AG04450 (cell line): ENCODE measurements around the gene HOPX. TPM values are rescaled to one million over a fixed set of nuclear protein-coding genes. Genes with fewer than 3 reads are reported as not detected.
"Not testable (repeated sequence)": the region's sequence is repeated elsewhere in the genome, so short reads cannot be mapped to it uniquely, and the experiment has no call there.

Source experiments
- CTCF ChIA-PET: fragments of 300-600, 350-600 bp; formaldehyde crosslinking; extraction: SDS; loops from one replicate; lab custom pipeline; 2022; ENCODE audit warnings: antibody characterized with exemption, inconsistent platforms; lab: Charles Lee
- POLR2A ChIA-PET: fragments of 350-600 bp; formaldehyde crosslinking; extraction: SDS; loops from one replicate; lab custom pipeline; 2021; ENCODE audit warnings: antibody characterized with exemption, inconsistent platforms; lab: Yijun Ruan, JAX
- DNase-seq: peaks from one replicate; pipeline ENCODE4 v3.0.0-alpha.2; 2011; ENCODE audit warnings: low read depth, low spot score
- H3K27ac ChIP-seq: one replicate; pipeline ENCODE4 v1.5.1; 2012; ENCODE audit warnings: low read depth, low read length, control low read depth
- H3K27me3 ChIP-seq: one replicate; pipeline ENCODE4 v1.6.0; 2012; ENCODE audit warnings: low read length; ENCODE audit not compliant: control insufficient read depth, insufficient read depth
- H3K4me3 ChIP-seq: 2 replicates; pipeline ENCODE4 v1.5.1; 2011; ENCODE audit warnings: mild to moderate bottlenecking, low read depth, low read length, control low read depth
- H3K9me3 ChIP-seq: 2 replicates; pipeline ENCODE4 v1.5.1; 2012; ENCODE audit warnings: low read length; ENCODE audit not compliant: control insufficient read depth, insufficient read depth
- polyA plus RNA-seq: library from polyadenylated mRNA; depleted of rRNA; stranded (reverse); fragments of >200 nt; gene quantifications from 2 replicates; pipeline ENCODE4 v1.2.3, GENCODE V29; 2011
- TF ChIP-seq, protein P1 (sequence below): IDR thresholded peaks from 2 replicates; pipeline ENCODE4 v1.5.1; 2011; ENCODE audit warnings: low read depth, low read length, control low read depth, inconsistent platforms

The HOPX gene
- polyA plus RNA-seq, 1 experiment, result 2.9 TPM

DNA sequence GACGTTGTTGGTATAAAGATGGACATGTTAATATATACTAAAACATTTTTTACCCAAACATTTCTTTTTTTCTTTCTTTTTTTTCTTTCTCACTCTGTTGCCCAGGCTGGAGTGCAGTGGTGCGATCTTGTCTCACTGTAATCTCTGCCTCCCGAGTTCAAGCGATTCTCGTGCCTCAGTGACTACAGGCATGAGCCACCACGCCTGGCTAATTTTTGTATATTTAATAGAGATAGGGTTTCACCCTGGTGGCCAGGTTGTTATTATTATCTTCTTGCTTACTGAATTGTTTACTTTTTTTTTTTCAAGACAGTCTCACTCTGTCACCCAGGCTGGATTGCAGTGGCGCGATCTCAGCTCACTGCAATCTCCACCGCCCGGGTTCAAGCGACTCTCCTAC is 68.8 kb downstream of the HOPX start:
- ChIA-PET POLR2A (no interaction called here), CTCF (no interaction called here)
- DNase-seq, result no peak
- Histone ChIP-seq H3K27ac (no peak overlapping the region), H3K4me3 (no peak overlapping the region), H3K27me3 (peaks cover 4% of the 10 kb centered on the region), H3K9me3 (no peaks in the 10 kb centered on the region; the same call in 1 of the 2 replicates)
- TF ChIP-seq, protein P1, sequence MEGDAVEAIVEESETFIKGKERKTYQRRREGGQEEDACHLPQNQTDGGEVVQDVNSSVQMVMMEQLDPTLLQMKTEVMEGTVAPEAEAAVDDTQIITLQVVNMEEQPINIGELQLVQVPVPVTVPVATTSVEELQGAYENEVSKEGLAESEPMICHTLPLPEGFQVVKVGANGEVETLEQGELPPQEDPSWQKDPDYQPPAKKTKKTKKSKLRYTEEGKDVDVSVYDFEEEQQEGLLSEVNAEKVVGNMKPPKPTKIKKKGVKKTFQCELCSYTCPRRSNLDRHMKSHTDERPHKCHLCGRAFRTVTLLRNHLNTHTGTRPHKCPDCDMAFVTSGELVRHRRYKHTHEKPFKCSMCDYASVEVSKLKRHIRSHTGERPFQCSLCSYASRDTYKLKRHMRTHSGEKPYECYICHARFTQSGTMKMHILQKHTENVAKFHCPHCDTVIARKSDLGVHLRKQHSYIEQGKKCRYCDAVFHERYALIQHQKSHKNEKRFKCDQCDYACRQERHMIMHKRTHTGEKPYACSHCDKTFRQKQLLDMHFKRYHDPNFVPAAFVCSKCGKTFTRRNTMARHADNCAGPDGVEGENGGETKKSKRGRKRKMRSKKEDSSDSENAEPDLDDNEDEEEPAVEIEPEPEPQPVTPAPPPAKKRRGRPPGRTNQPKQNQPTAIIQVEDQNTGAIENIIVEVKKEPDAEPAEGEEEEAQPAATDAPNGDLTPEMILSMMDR, result no peak

DNA sequence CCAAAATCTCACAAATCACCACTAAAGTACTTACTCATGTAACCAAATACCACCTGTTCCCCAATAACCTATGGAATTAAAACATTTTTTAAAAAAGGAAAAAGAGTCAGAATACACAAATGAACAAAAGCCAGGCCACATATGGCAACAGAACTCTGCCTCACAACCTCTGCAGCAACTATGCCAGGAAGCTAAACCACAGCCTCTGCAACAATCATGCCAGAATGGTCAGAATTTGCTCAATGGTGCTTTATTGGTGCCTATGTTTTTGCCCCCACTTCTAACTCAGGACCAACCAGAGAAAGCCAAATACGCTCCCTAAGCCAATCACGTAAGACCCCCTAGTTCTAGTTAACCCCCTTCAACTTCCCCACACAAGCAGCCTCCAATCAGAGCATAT is 69.6 kb downstream of the HOPX start:
- Histone ChIP-seq H3K9me3 (no peaks in the 10 kb centered on the region; the same call in 1 of the 2 replicates), H3K27me3 (peaks cover 9% of the 10 kb centered on the region), H3K4me3 (no peak overlapping the region), H3K27ac (no peak overlapping the region)
- POLR2A ChIA-PET, result no interaction called here
- TF ChIP-seq, protein P1, result no peak
- CTCF ChIA-PET, result no interaction called here
- DNase-seq, result no peak

DNA sequence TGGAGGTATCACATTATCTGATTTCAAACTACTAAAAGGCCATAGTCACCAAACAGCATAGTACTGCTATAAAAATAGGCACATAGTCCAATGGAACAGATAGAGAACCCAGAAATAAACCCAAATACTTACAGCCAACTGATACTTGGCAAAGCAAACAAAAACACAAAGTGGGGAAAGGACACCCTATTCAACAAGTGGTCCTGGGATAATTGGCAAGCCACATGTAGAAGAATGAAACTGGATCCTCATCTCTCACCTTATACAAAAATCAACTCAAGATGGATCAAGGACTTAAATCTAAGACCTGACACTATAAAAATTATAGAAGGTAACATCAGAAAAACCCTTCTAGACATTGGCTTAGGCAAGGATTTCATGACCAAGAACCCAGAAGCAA is 70.9 kb downstream of the HOPX start:
- H3K4me3 ChIP-seq, DNase-seq, H3K9me3 ChIP-seq, H3K27ac ChIP-seq, POLR2A ChIA-PET: not testable (repeated sequence)
- peaks cover 16% of the 10 kb centered on the region for H3K27me3 ChIP-seq
- CTCF ChIA-PET, result interaction anchor here (1.5 kb wide), 1 partner anchor 10 kb away, joined by 4 read pairs; no protein-coding TSS in a partner anchor

DNA sequence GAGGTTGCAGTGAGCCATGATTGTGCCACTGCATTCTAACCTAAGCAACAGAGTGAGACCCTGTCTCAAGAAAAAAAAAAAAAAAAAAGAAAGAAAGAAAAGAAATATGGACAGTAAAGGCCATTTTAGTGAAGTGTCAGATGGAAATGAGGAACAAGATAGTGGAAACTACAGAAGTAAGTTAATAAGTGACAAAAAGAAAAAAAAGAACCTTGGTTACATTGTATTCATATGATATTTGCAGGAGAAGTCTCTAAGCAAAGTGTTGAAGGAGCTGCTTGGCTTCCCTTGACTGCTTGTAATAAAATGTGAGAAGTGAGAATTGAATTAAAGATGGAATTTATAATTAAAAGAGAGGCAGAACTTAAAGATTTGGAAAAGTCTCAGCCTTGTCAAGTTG is 73.2 kb downstream of the HOPX start:
- Histone ChIP-seq H3K4me3 (no peak overlapping the region), H3K27me3 (peaks cover 16% of the 10 kb centered on the region), H3K27ac (no peak overlapping the region), H3K9me3 (no peaks in the 10 kb centered on the region; the same call in 1 of the 2 replicates)
- ChIA-PET POLR2A (no interaction called here), CTCF (interaction anchor here (0.6 kb wide), 1 partner anchor 345 kb away, joined by 3 read pairs; no protein-coding TSS in a partner anchor)
- DNase-seq, result no peak
- TF ChIP-seq, protein P1, result no peak

DNA sequence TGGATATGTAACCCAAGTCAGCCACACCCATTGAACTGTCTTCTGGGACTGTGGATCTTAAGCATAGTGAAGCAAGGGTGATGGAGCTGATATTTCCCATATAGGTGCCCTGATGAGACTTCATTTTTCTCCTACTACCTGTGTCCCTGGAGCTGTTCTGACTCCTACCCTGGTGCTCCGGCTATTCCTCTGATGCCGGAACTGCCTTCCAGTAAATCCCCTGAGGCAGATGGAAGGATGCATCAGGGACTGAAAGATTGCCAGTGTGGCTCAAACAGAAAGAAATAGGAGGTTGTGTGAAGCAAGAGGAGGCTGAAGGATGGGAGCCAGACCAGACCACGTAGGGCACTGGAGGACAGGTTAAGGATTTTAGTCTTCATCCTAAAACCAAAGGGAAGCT is 74.7 kb downstream of the HOPX start:
- Histone ChIP-seq H3K27ac (no peak overlapping the region), H3K27me3 (peaks cover 18% of the 10 kb centered on the region), H3K9me3 (no peaks in the 10 kb centered on the region; the same call in 1 of the 2 replicates), H3K4me3 (no peak overlapping the region)
- no peak for DNase-seq
- TF ChIP-seq, protein P1, result no peak
- ChIA-PET CTCF (no interaction called here), POLR2A (no interaction called here)

DNA sequence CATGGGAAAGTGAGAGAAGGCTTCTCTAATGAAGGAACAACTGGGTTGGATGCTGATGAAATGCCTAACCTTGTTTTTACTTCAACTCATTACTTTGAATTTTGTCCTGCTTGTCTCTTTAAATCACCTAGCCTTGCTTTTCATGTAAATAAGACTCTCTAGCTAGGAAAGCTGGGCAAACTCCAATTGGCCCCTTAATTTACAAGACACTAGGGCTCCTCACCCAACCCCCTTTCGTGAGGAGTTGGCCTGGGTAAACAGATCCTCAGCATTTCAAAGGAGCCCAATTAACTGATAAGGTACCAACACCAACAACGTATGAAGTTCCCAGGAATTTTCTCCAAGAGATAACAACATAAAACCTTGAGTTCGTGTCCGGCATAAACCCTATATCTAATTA is 75.6 kb downstream of the HOPX start:
- H3K9me3 ChIP-seq, H3K4me3 ChIP-seq, POLR2A ChIA-PET, CTCF ChIA-PET, DNase-seq, H3K27ac ChIP-seq: not testable (repeated sequence)
- peaks cover 21% of the 10 kb centered on the region for H3K27me3 ChIP-seq
